ENCODE results near the gene NCKAP5.

GRCh38 chr2:133315280-133315679, 253.0 kb downstream of the NCKAP5 start:
- TF ChIP-seq CTCF (IDR thresholded peaks at IDR 0.05): no peak
- no peak for TF ChIP-seq POLR2AphosphoS5 (IDR thresholded peaks at IDR 0.05)

All from prostate gland (tissue), 2 donors.